Osteocyte (in vitro differentiated cells): ENCODE measurements around the gene PRB2. TPM values are rescaled to one million over a fixed set of nuclear protein-coding genes. Genes with fewer than 3 reads are reported as not detected.

Experiments used
- DNase-seq: peaks from one replicate; pipeline ENCODE4 v3.0.0; 2021; ENCODE audit warnings: mixed read lengths; ENCODE audit not compliant: unreplicated experiment; ENCODE audit errors: extremely low spot score
- H3K27ac Mint-ChIP-seq: one replicate; pipeline ENCODE4 v1.8.0; 2021; ENCODE audit warnings: mild to moderate bottlenecking, mixed read lengths; ENCODE audit not compliant: unreplicated experiment
- H3K27me3 Mint-ChIP-seq: one replicate; pipeline ENCODE4 v1.8.0; 2021; ENCODE audit warnings: mixed read lengths; ENCODE audit not compliant: unreplicated experiment
- H3K36me3 Mint-ChIP-seq: one replicate; pipeline ENCODE4 v1.8.0; 2021; ENCODE audit warnings: mixed read lengths; ENCODE audit not compliant: unreplicated experiment
- H3K4me1 Mint-ChIP-seq: one replicate; pipeline ENCODE4 v1.8.0; 2021; ENCODE audit warnings: mixed read lengths; ENCODE audit not compliant: unreplicated experiment
- H3K4me3 Mint-ChIP-seq: one replicate; pipeline ENCODE4 v1.8.0; 2021; ENCODE audit warnings: mild to moderate bottlenecking, moderate library complexity, mixed read lengths; ENCODE audit not compliant: unreplicated experiment
- H3K9me3 Mint-ChIP-seq: one replicate; pipeline ENCODE4 v1.8.0; 2021; ENCODE audit warnings: mixed read lengths; ENCODE audit not compliant: unreplicated experiment
- CTCF ChIP-seq: fragments of 200-600 bp; sonication (generic); IDR thresholded peaks from 2 replicates; pipeline ENCODE4 v1.5.0; 2021; ENCODE audit warnings: antibody characterized with exemption, mild to moderate bottlenecking, moderate library complexity
- total RNA-seq: library from RNA; stranded (reverse); gene quantifications from 2 replicates; pipeline ENCODE4 v1.2.1, GENCODE V29; 2021

The PRB2 gene
- total RNA-seq, 1 donor from 2014 or later, result not detected

- Mint-ChIP-seq H3K36me3 (no peaks in the 10 kb centered on the region), H3K27me3 (no peaks in the 10 kb centered on the region), H3K4me1 (peaks cover 5% of the 10 kb centered on the region), H3K9me3 (peaks cover 5% of the 10 kb centered on the region), H3K27ac (no peak overlapping the region), H3K4me3 (no peak overlapping the region)
- no peak for DNase-seq
- TF ChIP-seq CTCF, result no peak
These were observed 46.9 kb downstream of the PRB2 start for GRCh38 chr12:11348439-11348838.

GRCh38 chr12:11347810-11348209 lies 47.6 kb downstream of the PRB2 start:
- H3K9me3 Mint-ChIP-seq, result peaks cover 5% of the 10 kb centered on the region
- no peak for DNase-seq
- H3K36me3 Mint-ChIP-seq, result no peaks in the 10 kb centered on the region
- peak; percentile 15 for TF ChIP-seq CTCF
- no peak overlapping the region for H3K27ac Mint-ChIP-seq
- peaks cover 5% of the 10 kb centered on the region for H3K4me1 Mint-ChIP-seq
- no peaks in the 10 kb centered on the region for H3K27me3 Mint-ChIP-seq
- H3K4me3 Mint-ChIP-seq, result no peak overlapping the region

- TF ChIP-seq CTCF, result no peak
- H3K4me3 Mint-ChIP-seq, result no peak overlapping the region
- no peak for DNase-seq
These were observed 50.9 kb downstream of the PRB2 start for GRCh38 chr12:11344500-11344899.

More at GRCh38 chr12:11344500-11344899, 50.9 kb downstream of the PRB2 start:
- no peaks in the 10 kb centered on the region for H3K36me3 Mint-ChIP-seq
- no peak overlapping the region for H3K27ac Mint-ChIP-seq
- H3K4me1 Mint-ChIP-seq, result no peaks in the 10 kb centered on the region
- no peaks in the 10 kb centered on the region for H3K27me3 Mint-ChIP-seq
- H3K9me3 Mint-ChIP-seq, result peaks cover 10% of the 10 kb centered on the region

Other genes starting within 250 kb of the PRB2 start
- gene SMIM10L1, start 224.4 kb downstream of the PRB2 start, total RNA-seq, result 9.7 TPM in 2 replicates
- not detected in 2 replicates for gene TAS2R42, start 208.6 kb downstream of the PRB2 start, total RNA-seq
- gene PRB3, start 125.9 kb downstream of the PRB2 start, total RNA-seq, result not detected in 2 replicates
- gene PRB4, start 85.1 kb downstream of the PRB2 start, total RNA-seq, result not detected in 2 replicates